Gastrocnemius medialis (tissue), 4 donors: ENCODE results near the gene BRIP1. TPM values are rescaled to one million over a fixed set of nuclear protein-coding genes. Genes with fewer than 3 reads are reported as not detected.

ENCODE experiments used
- ATAC-seq, 2 donors: fragments of 150-250 bp; one replicate each; pipeline ENCODE4 v1.9.1; 2016
- DNase-seq, 2 donors: peaks; one replicate each; pipeline ENCODE4 v3.0.0-alpha.2; 2019
- H3K27ac ChIP-seq, 4 donors: fragments of 200-600 bp; sonication (generic); 1 replicate in 1 of 4; 2 replicates in 3 of 4; pipeline ENCODE4 v1.5.1; 2016 to 2018; ENCODE audit warnings: mild to moderate bottlenecking in 2 of 4, moderate library complexity in 1 of 4
- H3K27me3 ChIP-seq, 3 donors: fragments of 200-600 bp; sonication (generic) in 2 of 3; 1 replicate in 1 of 3; 2 replicates in 2 of 3; pipeline versions ENCODE4 v1.5.1 to v1.6.0; 2016 to 2019; ENCODE audit warnings: mild to moderate bottlenecking in 1 of 3, moderate library complexity in 1 of 3
- H3K36me3 ChIP-seq, 2 donors: fragments of 200-600 bp; sonication (generic) in 1 of 2; one replicate each; pipeline ENCODE4 v1.5.1; 2017 to 2018
- H3K4me1 ChIP-seq, 2 donors: fragments of 200-600 bp; sonication (generic) in 1 of 2; one replicate each; pipeline ENCODE4 v1.5.1; 2016 to 2017; ENCODE audit warnings: mild to moderate bottlenecking in 2 of 2
- H3K4me3 ChIP-seq, 4 donors: fragments of 200-600 bp; sonication (generic) in 3 of 4; 1 replicate in 1 of 4; 2 replicates in 3 of 4; pipeline ENCODE4 v1.5.1; 2016 to 2019; ENCODE audit warnings: mild to moderate bottlenecking in 2 of 4
- H3K9me3 ChIP-seq, 3 donors: fragments of 200-600 bp; sonication (generic) in 2 of 3; 1 replicate in 1 of 3; 2 replicates in 2 of 3; pipeline ENCODE4 v1.5.1; 2016 to 2019
- POLR2A ChIP-seq, 2 donors: fragments of 450-650 bp; IDR thresholded peaks; one replicate each; pipeline ENCODE4 v1.6.1; 2017; ENCODE audit warnings: antibody characterized with exemption in 2 of 2, mild to moderate bottlenecking in 2 of 2, moderate library complexity in 2 of 2
- in situ Hi-C, 4 donors: fragments of 200-750 bp; cut with MboI; loops; one replicate each; pipeline versions ENCODE4 v1.15.0 to v1.8.0; 2017; ENCODE audit warnings: low sequenced_read_pairs in 4 of 4
- intact Hi-C: fragments of 100-400 bp; cut with DNase I; formaldehyde crosslinking; loops from one replicate; pipeline ENCODE4 v1.15.1; 2023; ENCODE audit warnings: low total_unique reads
- total RNA-seq, 4 donors: library from RNA; depleted of rRNA; stranded (reverse); fragments of >200 nt; gene quantifications; one replicate each; pipeline versions ENCODE4 v1.1.0 to v1.2.3, GENCODE V29; 2016
- TF ChIP-seq, protein P1 (sequence below), 5 experiments: fragments of 450-650 bp in 3 of 5; fragments of 200-600 bp in 2 of 5; sonication (generic) in 2 of 5; IDR thresholded peaks in 4 of 5; conservative IDR thresholded peaks in 1 of 5; 1 replicate in 4 of 5; 2 replicates in 1 of 5; pipeline ENCODE4 v1.5.1; 2016 to 2019; ENCODE audit warnings: antibody characterized with exemption in 5 of 5, mild to moderate bottlenecking in 3 of 5, moderate library complexity in 3 of 5

BRIP1 gene
- total RNA-seq, 4 donors from 2014 or later = 0.09 to 0.13 TPM; not detected in 2

DNA sequence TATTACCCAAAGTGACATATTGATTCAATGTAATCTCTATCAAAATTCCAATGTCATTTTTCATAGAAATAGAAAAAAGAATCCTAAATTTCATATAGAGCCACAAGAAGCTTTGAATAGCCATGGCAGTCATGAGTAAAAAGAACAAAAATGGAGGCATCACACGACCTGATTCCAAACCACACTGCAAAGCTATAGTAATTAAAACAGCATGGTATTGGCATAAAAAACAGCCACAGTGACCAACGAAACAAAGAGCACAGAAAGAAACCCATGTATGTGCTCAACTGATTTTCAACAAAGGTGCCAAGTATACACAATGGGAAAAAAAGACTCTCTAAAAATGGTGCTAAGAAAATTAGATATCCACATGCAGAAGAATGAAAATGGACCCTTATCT, 101.5 kb downstream of the BRIP1 start:
- Histone ChIP-seq H3K27me3 (no peaks in the 10 kb centered on the region), H3K27ac (no peak overlapping the region), H3K36me3 (no peaks in the 10 kb centered on the region), H3K4me1 (no peaks in the 10 kb centered on the region), H3K4me3 (no peak overlapping the region), H3K9me3 (no peaks in the 10 kb centered on the region)
- DNase-seq (no peak), ATAC-seq (no peak)
- intact Hi-C loops = no loop called here
- in situ Hi-C loops = no loop called here
- TF ChIP-seq POLR2A (IDR thresholded peaks at IDR 0.05) = no peak
- TF ChIP-seq, protein P1, sequence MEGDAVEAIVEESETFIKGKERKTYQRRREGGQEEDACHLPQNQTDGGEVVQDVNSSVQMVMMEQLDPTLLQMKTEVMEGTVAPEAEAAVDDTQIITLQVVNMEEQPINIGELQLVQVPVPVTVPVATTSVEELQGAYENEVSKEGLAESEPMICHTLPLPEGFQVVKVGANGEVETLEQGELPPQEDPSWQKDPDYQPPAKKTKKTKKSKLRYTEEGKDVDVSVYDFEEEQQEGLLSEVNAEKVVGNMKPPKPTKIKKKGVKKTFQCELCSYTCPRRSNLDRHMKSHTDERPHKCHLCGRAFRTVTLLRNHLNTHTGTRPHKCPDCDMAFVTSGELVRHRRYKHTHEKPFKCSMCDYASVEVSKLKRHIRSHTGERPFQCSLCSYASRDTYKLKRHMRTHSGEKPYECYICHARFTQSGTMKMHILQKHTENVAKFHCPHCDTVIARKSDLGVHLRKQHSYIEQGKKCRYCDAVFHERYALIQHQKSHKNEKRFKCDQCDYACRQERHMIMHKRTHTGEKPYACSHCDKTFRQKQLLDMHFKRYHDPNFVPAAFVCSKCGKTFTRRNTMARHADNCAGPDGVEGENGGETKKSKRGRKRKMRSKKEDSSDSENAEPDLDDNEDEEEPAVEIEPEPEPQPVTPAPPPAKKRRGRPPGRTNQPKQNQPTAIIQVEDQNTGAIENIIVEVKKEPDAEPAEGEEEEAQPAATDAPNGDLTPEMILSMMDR (IDR thresholded peaks at IDR 0.05 in 4 of 5, conservative IDR thresholded peaks at IDR 0.05 in 1 of 5) = no peak

DNA sequence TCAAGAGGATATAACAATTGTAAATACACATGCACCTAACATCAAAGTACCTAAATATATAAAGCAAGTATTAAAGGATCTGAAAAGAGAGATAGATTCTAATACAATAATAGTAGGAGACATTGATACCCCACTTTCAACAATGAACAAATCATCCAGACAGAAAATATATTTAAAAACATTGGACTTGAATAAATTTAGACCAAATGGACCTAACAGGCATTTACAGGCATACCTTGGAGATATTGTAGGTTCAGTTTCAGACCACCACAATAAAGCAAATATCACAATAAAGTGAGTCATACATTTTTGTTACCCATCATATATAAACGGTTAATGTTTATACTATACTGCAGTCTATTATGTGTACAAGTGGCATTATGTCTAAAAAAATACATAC, 104.0 kb downstream of the BRIP1 start:
- no peak for DNase-seq
- Histone ChIP-seq H3K36me3 (no peaks in the 10 kb centered on the region), H3K27ac (no peak overlapping the region), H3K27me3 (no peaks in the 10 kb centered on the region), H3K4me3 (no peak overlapping the region), H3K9me3 (no peaks in the 10 kb centered on the region), H3K4me1 (no peaks in the 10 kb centered on the region)
- TF ChIP-seq, protein P1 (IDR thresholded peaks at IDR 0.05 in 4 of 5, conservative IDR thresholded peaks at IDR 0.05 in 1 of 5) = no peak
- no peak for TF ChIP-seq POLR2A (IDR thresholded peaks at IDR 0.05)
- in situ Hi-C loops (no loop called here), intact Hi-C loops (no loop called here)
- no peak for ATAC-seq

DNA sequence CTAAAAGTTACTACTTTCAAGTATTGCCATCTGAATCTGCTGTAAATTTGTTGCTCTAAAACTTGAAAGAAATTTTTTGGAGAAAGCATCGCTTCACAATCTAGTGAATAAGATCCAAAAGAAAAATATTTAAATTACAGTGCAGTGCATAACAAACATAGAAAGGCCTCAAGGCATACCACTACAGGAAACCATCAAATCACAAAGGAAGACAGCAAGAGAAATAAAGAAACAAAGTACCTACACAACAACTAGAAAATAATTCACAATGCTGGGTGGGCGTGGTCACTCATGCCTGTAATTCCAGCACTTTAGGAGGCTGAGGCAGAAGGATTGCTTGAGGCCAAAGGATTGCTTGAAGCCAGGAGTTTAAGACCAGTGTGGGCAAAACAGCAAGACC, 104.9 kb downstream of the BRIP1 start:
- DNase-seq = no peak
- TF ChIP-seq POLR2A (IDR thresholded peaks at IDR 0.05) = no peak
- TF ChIP-seq, protein P1 (IDR thresholded peaks at IDR 0.05 in 4 of 5, conservative IDR thresholded peaks at IDR 0.05 in 1 of 5) = no peak
- in situ Hi-C loops (no loop called here), intact Hi-C loops (no loop called here)
- H3K9me3 ChIP-seq = no peaks in the 10 kb centered on the region
- H3K27me3 ChIP-seq = no peaks in the 10 kb centered on the region
- H3K36me3 ChIP-seq = no peaks in the 10 kb centered on the region
- no peak overlapping the region for H3K27ac ChIP-seq
- H3K4me1 ChIP-seq = no peaks in the 10 kb centered on the region
- H3K4me3 ChIP-seq = no peak overlapping the region
- ATAC-seq = no peak

DNA sequence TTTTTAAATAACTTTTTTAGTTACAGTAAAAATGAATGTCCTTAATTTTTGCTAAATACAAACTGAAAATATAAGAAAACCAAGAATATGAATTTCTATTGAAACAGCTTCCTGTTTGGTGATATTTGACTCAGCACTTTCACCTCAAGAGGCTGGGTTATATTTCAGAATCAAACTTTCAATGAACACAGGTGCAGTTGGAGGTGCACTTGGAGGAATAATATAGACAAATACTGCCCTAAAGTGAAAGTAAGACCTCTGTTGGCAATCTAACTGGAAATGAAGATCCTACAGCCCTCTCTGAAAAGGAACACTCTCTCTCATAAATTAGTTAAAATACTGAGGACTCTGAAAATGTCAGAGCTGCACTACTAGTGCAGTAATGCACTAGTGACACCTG, 106.2 kb downstream of the BRIP1 start:
- H3K27me3 ChIP-seq = no peaks in the 10 kb centered on the region
- in situ Hi-C loops = no loop called here
- H3K36me3 ChIP-seq = no peaks in the 10 kb centered on the region
- DNase-seq = no peak
- H3K4me1 ChIP-seq = no peaks in the 10 kb centered on the region
- no peak overlapping the region for H3K4me3 ChIP-seq
- H3K27ac ChIP-seq = no peak overlapping the region
- intact Hi-C loops = no loop called here
- no peaks in the 10 kb centered on the region for H3K9me3 ChIP-seq
- TF ChIP-seq, protein P1 (IDR thresholded peaks at IDR 0.05 in 4 of 5, conservative IDR thresholded peaks at IDR 0.05 in 1 of 5) = no peak
- no peak for TF ChIP-seq POLR2A (IDR thresholded peaks at IDR 0.05)
- no peak for ATAC-seq

- TF ChIP-seq POLR2A (IDR thresholded peaks at IDR 0.05) = no peak
- TF ChIP-seq, protein P1 (IDR thresholded peaks at IDR 0.05 in 4 of 5, conservative IDR thresholded peaks at IDR 0.05 in 1 of 5) = no peak
- intact Hi-C loops = no loop called here
These were observed 106.8 kb downstream of the BRIP1 start for GRCh38 chr17:61756561-61756960.

More at GRCh38 chr17:61756561-61756960, 106.8 kb downstream of the BRIP1 start:
- H3K4me3 ChIP-seq = no peak overlapping the region
- H3K27me3 ChIP-seq = no peaks in the 10 kb centered on the region
- no peaks in the 10 kb centered on the region for H3K9me3 ChIP-seq
- no peak for ATAC-seq
- in situ Hi-C loops = no loop called here
- no peak overlapping the region for H3K27ac ChIP-seq
- no peak for DNase-seq
- H3K4me1 ChIP-seq = no peaks in the 10 kb centered on the region
- H3K36me3 ChIP-seq = no peaks in the 10 kb centered on the region
